Tibial nerve (tissue), 4 donors: Measurements from ENCODE around the gene DHCR7. TPM values are rescaled to one million over a fixed set of nuclear protein-coding genes. Genes with fewer than 3 reads are reported as not detected.

Source experiments
- DNase-seq, 2 donors: peaks; one replicate each; pipeline ENCODE4 v3.0.0-alpha.2; 2019; ENCODE audit warnings: low spot score in 2 of 2
- H3K27ac ChIP-seq, 4 donors: fragments of 200-600 bp; sonication (generic) in 3 of 4; one replicate each; pipeline ENCODE4 v1.5.1; 2017 to 2019; ENCODE audit warnings: mild to moderate bottlenecking in 1 of 4
- H3K27me3 ChIP-seq, 2 donors: fragments of 200-600 bp; sonication (generic) in 1 of 2; one replicate each; pipeline versions ENCODE4 v1.5.1 to v1.6.0; 2017 to 2019
- H3K36me3 ChIP-seq, 3 donors: fragments of 200-600 bp; sonication (generic); one replicate each; pipeline ENCODE4 v1.5.1; 2018 to 2019
- H3K4me1 ChIP-seq, 4 donors: fragments of 200-600 bp; sonication (generic) in 3 of 4; one replicate each; pipeline ENCODE4 v1.5.1; 2017 to 2019
- H3K4me3 ChIP-seq, 4 donors: fragments of 200-600 bp; sonication (generic) in 3 of 4; one replicate each; pipeline ENCODE4 v1.5.1; 2017 to 2019; ENCODE audit warnings: mild to moderate bottlenecking in 1 of 4, moderate library complexity in 1 of 4
- H3K9me3 ChIP-seq, 4 donors: fragments of 200-600 bp; sonication (generic) in 3 of 4; one replicate each; pipeline ENCODE4 v1.5.1; 2017 to 2019
- CTCF ChIP-seq, 5 experiments: fragments of 200-600 bp in 3 of 5; fragments of 450-650 bp in 2 of 5; sonication (generic) in 3 of 5; IDR thresholded peaks; one replicate each; pipeline ENCODE4 v1.5.1; 2016 to 2019; ENCODE audit warnings: antibody characterized with exemption in 5 of 5, mild to moderate bottlenecking in 3 of 5, moderate library complexity in 2 of 5
- EP300 ChIP-seq, 2 donors: sonication (generic); formaldehyde crosslinking; IDR thresholded peaks; one replicate each; pipeline ENCODE4 v1.6.1; 2017; ENCODE audit warnings: antibody characterized with exemption in 2 of 2, mild to moderate bottlenecking in 1 of 2
- POLR2A ChIP-seq, 2 donors: fragments of 450-650 bp; IDR thresholded peaks; one replicate each; pipeline ENCODE4 v1.6.1; 2017; ENCODE audit warnings: antibody characterized with exemption in 2 of 2, mild to moderate bottlenecking in 2 of 2, moderate library complexity in 2 of 2
- WGBS, 2 donors: methylation state at CpG; one replicate each; pipeline ENCODE4 v1.1.5; 2018; 5-methylcytosine and 5-hydroxymethylcytosine counted together
- total RNA-seq, 4 donors: library from RNA; depleted of rRNA; stranded (reverse); fragments of >200 nt; gene quantifications; one replicate each; pipeline ENCODE4 v1.1.0, GENCODE V29; 2016

The DHCR7 gene
- total RNA-seq, 4 donors from 2014 or later, result 10.3 to 17.3 (median 14.8) TPM

- no peak overlapping the region for H3K4me3 ChIP-seq
- H3K36me3 ChIP-seq, result peaks cover 0 to 82% (median 0%) of the 10 kb centered on the region in 3 donors
Measured at GRCh38 chr11:71465054-71465453, 16.9 kb upstream of the DHCR7 start.

GRCh38 chr11:71463331-71464211 lies 15.4 kb upstream of the DHCR7 start:
- TF ChIP-seq EP300 (IDR thresholded peaks at IDR 0.05) (no peak), CTCF (IDR thresholded peaks at IDR 0.05) (no peak), POLR2A (IDR thresholded peaks at IDR 0.05) (no peak)
- H3K27ac ChIP-seq, result no peak overlapping the region
- 92 to 96% methylated on average over 33 to 34 of the region's 34 CpGs for WGBS, 2 donors
- H3K4me3 ChIP-seq, result no peak overlapping the region
- no peaks in the 10 kb centered on the region for H3K4me1 ChIP-seq
- H3K27me3 ChIP-seq, result no peaks in the 10 kb centered on the region
- H3K9me3 ChIP-seq, result no peaks in the 10 kb centered on the region
- DNase-seq, result no peak
- H3K36me3 ChIP-seq, result peaks cover 0 to 90% (median 11%) of the 10 kb centered on the region in 3 donors

More at GRCh38 chr11:71465054-71465453, 16.9 kb upstream of the DHCR7 start:
- no peak for TF ChIP-seq EP300 (IDR thresholded peaks at IDR 0.05)
- 77 to 78% methylated on average over 4 of the region's 4 CpGs for WGBS, 2 donors
- no peaks in the 10 kb centered on the region for H3K27me3 ChIP-seq
- DNase-seq, result no peak
- H3K27ac ChIP-seq, result no peak overlapping the region
- H3K4me1 ChIP-seq, result no peaks in the 10 kb centered on the region
- H3K9me3 ChIP-seq, result no peaks in the 10 kb centered on the region

- WGBS, 2 donors, result 92 to 95% methylated on average over 11 of the region's 11 CpGs
- Histone ChIP-seq H3K27me3 (no peaks in the 10 kb centered on the region), H3K4me1 (no peaks in the 10 kb centered on the region), H3K9me3 (no peaks in the 10 kb centered on the region), H3K27ac (no peak overlapping the region), H3K4me3 (no peak overlapping the region), H3K36me3 (peaks cover 0 to 96% (median 11%) of the 10 kb centered on the region in 3 donors)
- TF ChIP-seq POLR2A (IDR thresholded peaks at IDR 0.05), result no peak
- TF ChIP-seq EP300 (IDR thresholded peaks at IDR 0.05), result no peak
- TF ChIP-seq CTCF (IDR thresholded peaks at IDR 0.05), result no peak
- DNase-seq, result no peak
Measured at GRCh38 chr11:71462726-71463125, 14.5 kb upstream of the DHCR7 start.

GRCh38 chr11:71461696-71462095 lies 13.5 kb upstream of the DHCR7 start:
- Histone ChIP-seq H3K27me3 (no peaks in the 10 kb centered on the region), H3K27ac (no peak overlapping the region), H3K4me1 (no peaks in the 10 kb centered on the region), H3K9me3 (no peaks in the 10 kb centered on the region), H3K4me3 (no peak overlapping the region), H3K36me3 (peaks cover 0 to 96% (median 11%) of the 10 kb centered on the region in 3 donors)
- no peak for DNase-seq
- TF ChIP-seq POLR2A (IDR thresholded peaks at IDR 0.05), result no peak
- no peak for TF ChIP-seq CTCF (IDR thresholded peaks at IDR 0.05)
- TF ChIP-seq EP300 (IDR thresholded peaks at IDR 0.05), result no peak
- 86 to 93% methylated on average over 8 to 9 of the region's 9 CpGs for WGBS, 2 donors

GRCh38 chr11:71459767-71460320 lies 11.7 kb upstream of the DHCR7 start:
- DNase-seq, result no peak
- H3K9me3 ChIP-seq, result no peaks in the 10 kb centered on the region
- TF ChIP-seq POLR2A (IDR thresholded peaks at IDR 0.05) (no peak), EP300 (IDR thresholded peaks at IDR 0.05) (no peak)
- no peak overlapping the region for H3K4me3 ChIP-seq
- no peak overlapping the region for H3K27ac ChIP-seq
- peaks cover 0 to 97% (median 11%) of the 10 kb centered on the region in 3 donors for H3K36me3 ChIP-seq
- WGBS, 2 donors, result 54 to 65% methylated on average over 11 of the region's 11 CpGs
- H3K27me3 ChIP-seq, result no peaks in the 10 kb centered on the region
- H3K4me1 ChIP-seq, result peaks cover 0 to 3% (median 0%) of the 10 kb centered on the region in 4 donors
